Liver (tissue), 9 donors: ENCODE measurements around the gene EIF3K. TPM values are rescaled to one million over a fixed set of nuclear protein-coding genes. Genes with fewer than 3 reads are reported as not detected.
"Not testable (repeated sequence)": the region's sequence is repeated elsewhere in the genome, so short reads cannot be mapped to it uniquely, and the experiment has no call there.

Experiments
- DNase-seq: peaks from one replicate; pipeline ENCODE4 v3.0.0-alpha.2; 2017; ENCODE audit warnings: low spot score
- H3K27ac ChIP-seq, 2 donors: one replicate each; pipeline ENCODE4 v1.7.0; 2013; ENCODE audit warnings: inconsistent platforms in 2 of 2, low read length in 2 of 2, control low read depth in 1 of 2, low read depth in 1 of 2, mild to moderate bottlenecking in 1 of 2
- H3K27me3 ChIP-seq, 4 donors: one replicate each; pipeline versions ENCODE4 v1.6.1 to v1.7.0; 2013; ENCODE audit warnings: low read length in 3 of 4, inconsistent platforms in 1 of 4, mild to moderate bottlenecking in 1 of 4, moderate library complexity in 1 of 4; ENCODE audit not compliant: control insufficient read depth in 4 of 4, insufficient read depth in 4 of 4
- H3K36me3 ChIP-seq, 4 donors: one replicate each; pipeline versions ENCODE4 v1.6.1 to v1.7.0; 2013; ENCODE audit warnings: low read length in 3 of 4, mild to moderate bottlenecking in 3 of 4, low read depth in 1 of 4, moderate library complexity in 1 of 4; ENCODE audit not compliant: control insufficient read depth in 4 of 4, insufficient read depth in 3 of 4
- H3K4me1 ChIP-seq, 4 donors: one replicate each; pipeline versions ENCODE4 v1.6.1 to v1.7.0; 2013; ENCODE audit warnings: low read length in 3 of 4, mild to moderate bottlenecking in 3 of 4, moderate library complexity in 1 of 4; ENCODE audit not compliant: control insufficient read depth in 4 of 4, insufficient read depth in 4 of 4
- H3K4me3 ChIP-seq, 3 donors: one replicate each; pipeline versions ENCODE4 v1.6.1 to v1.7.0; 2013; ENCODE audit warnings: low read length in 3 of 3, control low read depth in 1 of 3, low read depth in 1 of 3, mild to moderate bottlenecking in 1 of 3
- H3K9ac ChIP-seq, 2 donors: one replicate each; pipeline ENCODE4 v1.7.0; 2013; ENCODE audit warnings: low read length in 2 of 2, mild to moderate bottlenecking in 2 of 2, moderate library complexity in 2 of 2, control low read depth in 1 of 2, low read depth in 1 of 2
- H3K9me3 ChIP-seq, 4 donors: one replicate each; pipeline versions ENCODE4 v1.6.1 to v1.7.0; 2013; ENCODE audit warnings: low read length in 3 of 4; ENCODE audit not compliant: control insufficient read depth in 4 of 4
- ATF3 ChIP-seq: IDR thresholded peaks from 2 replicates; pipeline ENCODE4 v1.6.1; 2016; ENCODE audit warnings: antibody characterized with exemption
- CTCF ChIP-seq: fragments of 150-350 bp; IDR thresholded peaks from 2 replicates; pipeline ENCODE4 v1.5.1; 2017; ENCODE audit warnings: improper control_type of control experiment, low read depth, low read length; ENCODE audit not compliant: missing input control
- EGR1 ChIP-seq, 2 donors: IDR thresholded peaks; 2 replicates each; pipeline ENCODE4 v1.6.1; 2016 to 2018; ENCODE audit warnings: antibody characterized with exemption in 2 of 2, low read depth in 2 of 2
- FOXA1 ChIP-seq: IDR thresholded peaks from 2 replicates; pipeline ENCODE4 v1.6.1; 2016; ENCODE audit warnings: antibody characterized with exemption
- FOXA2 ChIP-seq: IDR thresholded peaks from 2 replicates; pipeline ENCODE4 v1.6.1; 2016; ENCODE audit warnings: antibody characterized with exemption
- GABPA ChIP-seq, 2 donors: IDR thresholded peaks in 1 of 2; conservative IDR thresholded peaks in 1 of 2; 2 replicates each; pipeline ENCODE4 v1.6.1; 2016; ENCODE audit warnings: antibody characterized with exemption in 2 of 2, mild to moderate bottlenecking in 1 of 2, moderate library complexity in 1 of 2
- HNF4G ChIP-seq: IDR thresholded peaks from 2 replicates; pipeline ENCODE4 v1.6.1; 2016; ENCODE audit warnings: antibody characterized with exemption
- JUND ChIP-seq, 2 donors: IDR thresholded peaks; 2 replicates each; pipeline ENCODE4 v1.6.1; 2016; ENCODE audit warnings: antibody characterized with exemption in 2 of 2
- MAX ChIP-seq: IDR thresholded peaks from 2 replicates; pipeline ENCODE4 v1.6.1; 2016; ENCODE audit warnings: antibody characterized with exemption
- NR2F2 ChIP-seq: IDR thresholded peaks from 2 replicates; pipeline ENCODE4 v1.6.1; 2016; ENCODE audit warnings: antibody characterized with exemption
- RAD21 ChIP-seq, 2 donors: IDR thresholded peaks; 2 replicates each; pipeline ENCODE4 v1.6.1; 2016; ENCODE audit warnings: antibody characterized with exemption in 2 of 2, mild to moderate bottlenecking in 2 of 2
- REST ChIP-seq: IDR thresholded peaks from 2 replicates; pipeline ENCODE4 v1.6.1; 2016; ENCODE audit warnings: antibody characterized with exemption, mild to moderate bottlenecking
- ZBTB33 ChIP-seq: IDR thresholded peaks from 2 replicates; pipeline ENCODE4 v1.6.1; 2016; ENCODE audit warnings: antibody characterized with exemption
- WGBS: extraction: QIAGEN DNeasy Blood & Tissue Kit; methylation state at CpG from one replicate; pipeline ENCODE4 v1.1.7; 2013; 5-methylcytosine and 5-hydroxymethylcytosine counted together
- polyA plus RNA-seq, 2 donors: library from polyadenylated mRNA; stranded (reverse) in 1 of 2; unstranded in 1 of 2; fragments of 200-250 nt in 1 of 2; fragments of >200 nt in 1 of 2; fragmentation: Nextera tagmentation in 1 of 2; extraction: Ambion mirVana in 1 of 2; gene quantifications; one replicate each; pipeline versions ENCODE4 v1.2.1 to v1.2.3, GENCODE V29; 2013 to 2015
- total RNA-seq, 2 donors: library from RNA; depleted of rRNA; stranded (reverse); fragments of >200 nt; gene quantifications; one replicate each; pipeline ENCODE4 v1.2.3, GENCODE V29; 2014
- donor health status: healthy.
- donor health status: healthy.
- donor health status: healthy.
- donor health status: healthy.
- donor health status: healthy.

EIF3K gene
- total and polyA plus RNA-seq, 4 donors, result 118 to 240 (median 151) TPM

DNA sequence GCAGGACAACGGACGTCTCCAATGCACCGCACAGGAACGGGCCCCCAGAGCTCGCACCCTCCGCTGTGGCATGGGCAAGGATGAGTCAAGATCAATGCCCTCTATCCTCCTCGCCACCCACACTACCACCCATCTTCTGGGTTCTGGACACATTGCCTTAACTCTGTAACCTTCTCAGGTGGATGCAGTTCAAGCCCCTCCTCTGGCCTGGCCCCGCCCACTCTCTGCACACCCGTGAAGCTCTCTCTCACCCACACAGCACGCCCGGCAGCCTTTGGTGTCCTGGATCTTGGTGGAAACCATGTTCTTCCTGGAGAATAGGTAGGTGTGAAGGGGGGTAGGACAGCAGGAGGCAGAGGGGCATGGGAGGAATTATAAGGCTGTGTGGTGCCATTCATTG lies 21.9 kb upstream of the EIF3K start:
- Histone ChIP-seq H3K27me3 (no peaks in the 10 kb centered on the region), H3K27ac (no peak overlapping the region), H3K4me3 (no peak overlapping the region), H3K4me1 (no peaks in the 10 kb centered on the region), H3K9me3 (no peaks in the 10 kb centered on the region), H3K9ac (no peak overlapping the region), H3K36me3 (no peaks in the 10 kb centered on the region)
- no peak for DNase-seq
- 88% methylated on average over 11 of the region's 11 CpGs for WGBS
- no peak for TF ChIP-seq HNF4G
- TF ChIP-seq GABPA (IDR thresholded peaks at IDR 0.05 in 1 of 2, conservative IDR thresholded peaks at IDR 0.05 in 1 of 2), result no peak

GRCh38 chr19:38599722-38600121 lies 19.3 kb upstream of the EIF3K start:
- 88% methylated on average over 11 of the region's 11 CpGs for WGBS
- H3K9me3 ChIP-seq, result no peaks in the 10 kb centered on the region
- TF ChIP-seq MAX (no peak), FOXA1 (no peak), REST (no peak), FOXA2 (no peak), JUND (IDR thresholded peaks at IDR 0.05) (no peak), RAD21 (IDR thresholded peaks at IDR 0.05) (no peak), CTCF (no peak), EGR1 (IDR thresholded peaks at IDR 0.05; ENCODE audit: low read depth in 2 of 2) (no peak), NR2F2 (no peak), HNF4G (no peak), ZBTB33 (no peak), ATF3 (no peak)

GRCh38 chr19:38602856-38603255 lies 16.1 kb upstream of the EIF3K start:
- not testable (repeated sequence) for H3K4me1 ChIP-seq, H3K4me3 ChIP-seq, H3K27me3 ChIP-seq, H3K9me3 ChIP-seq, H3K9ac ChIP-seq, H3K27ac ChIP-seq, H3K36me3 ChIP-seq, DNase-seq
- WGBS, result 90% methylated on average over 5 of the region's 5 CpGs

More at GRCh38 chr19:38599722-38600121, 19.3 kb upstream of the EIF3K start:
- H3K27ac ChIP-seq, result no peak overlapping the region
- no peak overlapping the region for H3K4me3 ChIP-seq
- no peaks in the 10 kb centered on the region for H3K4me1 ChIP-seq
- DNase-seq, result no peak
- no peaks in the 10 kb centered on the region for H3K36me3 ChIP-seq
- no peak overlapping the region for H3K9ac ChIP-seq
- H3K27me3 ChIP-seq, result no peaks in the 10 kb centered on the region
